CD14-positive monocyte (primary cell): ENCODE results near the gene CARS2. TPM values are rescaled to one million over a fixed set of nuclear protein-coding genes. Genes with fewer than 3 reads are reported as not detected.
"Not testable (repeated sequence)": the region's sequence is repeated elsewhere in the genome, so short reads cannot be mapped to it uniquely, and the experiment has no call there.

Experiments
- DNase-seq, 3 donors: peaks; one replicate each; pipeline ENCODE4 v3.0.0-alpha.2; 2011 to 2022
- H2AFZ ChIP-seq: 2 replicates; pipeline ENCODE4 v1.6.0; 2012; ENCODE audit warnings: mild to moderate bottlenecking, low read depth, low read length, inconsistent platforms; ENCODE audit not compliant: insufficient read depth, poor library complexity, severe bottlenecking
- H3K27ac ChIP-seq, 2 donors: 1 replicate in 1 of 2; 2 replicates in 1 of 2; pipeline ENCODE4 v1.5.1; 2012 to 2013; ENCODE audit warnings: low read length in 2 of 2, control low read depth in 1 of 2, inconsistent platforms in 1 of 2, low read depth in 1 of 2, mild to moderate bottlenecking in 1 of 2
- H3K27me3 ChIP-seq, 2 donors: one replicate each; pipeline versions ENCODE4 v1.6.0 to v1.6.1; 2011 to 2013; ENCODE audit warnings: low read length in 2 of 2; ENCODE audit not compliant: control insufficient read depth in 2 of 2, insufficient read depth in 2 of 2
- H3K36me3 ChIP-seq, 2 donors: replicated peaks in 1 of 2; 1 replicate in 1 of 2; 2 replicates in 1 of 2; pipeline versions ENCODE4 v1.5.1 to v1.6.1; 2012 to 2013; ENCODE audit warnings: low read length in 2 of 2, control low read depth in 1 of 2, inconsistent platforms in 1 of 2, mild to moderate bottlenecking in 1 of 2; ENCODE audit not compliant: insufficient read depth in 2 of 2, control insufficient read depth in 1 of 2
- H3K4me1 ChIP-seq, 2 donors: 1 replicate in 1 of 2; 2 replicates in 1 of 2; pipeline versions ENCODE4 v1.5.1 to v1.6.1; 2012 to 2013; ENCODE audit warnings: low read length in 2 of 2, control low read depth in 1 of 2, inconsistent platforms in 1 of 2, mild to moderate bottlenecking in 1 of 2, moderate library complexity in 1 of 2; ENCODE audit not compliant: insufficient read depth in 2 of 2, control insufficient read depth in 1 of 2
- H3K4me2 ChIP-seq: replicated peaks from 2 replicates; pipeline ENCODE3; 2012; ENCODE audit warnings: low read length, moderate library complexity, mild to moderate bottlenecking; ENCODE audit not compliant: poor library complexity, severe bottlenecking; ENCODE audit errors: extremely low read depth
- H3K4me3 ChIP-seq, 3 experiments: fragments of 200-600 bp in 1 of 3; sonication (generic) in 1 of 3; replicated peaks in 1 of 3; 1 replicate in 2 of 3; 2 replicates in 1 of 3; pipeline ENCODE4 v1.5.1; 2011 to 2013; ENCODE audit warnings: low read length in 3 of 3, mild to moderate bottlenecking in 3 of 3, control low read depth in 2 of 3, low read depth in 2 of 3, inconsistent platforms in 1 of 3, moderate library complexity in 1 of 3
- H3K79me2 ChIP-seq: 2 replicates; pipeline ENCODE4 v1.6.0; 2012; ENCODE audit warnings: mild to moderate bottlenecking, control low read depth, inconsistent platforms, low read length, moderate library complexity; ENCODE audit not compliant: insufficient read depth
- H3K9ac ChIP-seq: 2 replicates; pipeline ENCODE4 v1.6.0; 2017; ENCODE audit warnings: low read length, mild to moderate bottlenecking; ENCODE audit not compliant: insufficient read depth, poor library complexity, severe bottlenecking
- H3K9me3 ChIP-seq, 2 donors: replicated peaks in 1 of 2; 1 replicate in 1 of 2; 2 replicates in 1 of 2; pipeline versions ENCODE4 v1.5.1 to v1.6.1; 2012 to 2013; ENCODE audit warnings: low read length in 2 of 2, control low read depth in 1 of 2; ENCODE audit not compliant: control insufficient read depth in 1 of 2, insufficient read depth in 1 of 2
- H4K20me1 ChIP-seq: 2 replicates; pipeline ENCODE4 v1.6.0; 2012; ENCODE audit warnings: mild to moderate bottlenecking, low read length, control low read depth, moderate library complexity; ENCODE audit not compliant: insufficient read depth
- H3K27ac Mint-ChIP-seq, 7 donors: one replicate each; pipeline ENCODE4 v1.8.0; 2020; ENCODE audit warnings: mild to moderate bottlenecking in 7 of 7, mixed read lengths in 7 of 7, moderate library complexity in 6 of 7, inconsistent platforms in 2 of 7
- H3K27me3 Mint-ChIP-seq, 3 donors: one replicate each; pipeline ENCODE4 v1.8.0; 2021 to 2022; ENCODE audit warnings: low read depth in 3 of 3, mild to moderate bottlenecking in 3 of 3, mixed read lengths in 3 of 3, moderate library complexity in 3 of 3, inconsistent platforms in 1 of 3
- H3K36me3 Mint-ChIP-seq, 2 donors: one replicate each; pipeline ENCODE4 v1.8.0; 2020; ENCODE audit warnings: mixed read lengths in 2 of 2, inconsistent platforms in 1 of 2, mild to moderate bottlenecking in 1 of 2
- H3K4me1 Mint-ChIP-seq: one replicate; pipeline ENCODE4 v1.8.0; 2020; ENCODE audit warnings: mild to moderate bottlenecking, mixed read lengths
- H3K4me3 Mint-ChIP-seq, 2 donors: one replicate each; pipeline ENCODE4 v1.8.0; 2020; ENCODE audit warnings: mild to moderate bottlenecking in 2 of 2, mixed read lengths in 2 of 2, moderate library complexity in 1 of 2
- H3K9me3 Mint-ChIP-seq, 7 donors: one replicate each; pipeline ENCODE4 v1.8.0; 2020 to 2022; ENCODE audit warnings: mixed read lengths in 7 of 7, mild to moderate bottlenecking in 6 of 7, moderate library complexity in 6 of 7, inconsistent platforms in 2 of 7
- WGBS: methylation state at CpG from one replicate; pipeline ENCODE4 v1.1.5; 2013; ENCODE audit warnings: missing lambda C conversion rate; ENCODE audit not compliant: insufficient coverage; 5-methylcytosine and 5-hydroxymethylcytosine counted together
- intact Hi-C, 2 donors: fragments of 100-400 bp; cut with micrococcal nuclease; formaldehyde crosslinking; loops; one replicate each; pipeline versions ENCODE4 v1.15.0 to v1.15.1; 2023
- polyA plus RNA-seq, 3 donors: library from polyadenylated mRNA; depleted of rRNA in 1 of 3; unstranded in 2 of 3; stranded (reverse) in 1 of 3; fragments of 300-500 nt in 2 of 3; fragments of >200 nt in 1 of 3; fragmentation: Illumina TruSeq in 2 of 3; gene quantifications; 1 replicate in 2 of 3; 2 replicates in 1 of 3; pipeline ENCODE4 v1.2.3, GENCODE V29; 2012 to 2021
- TF ChIP-seq, protein P1 (sequence below): fragments of 200-600 bp; IDR thresholded peaks from one replicate; pipeline ENCODE4 v1.8.0; 2022; ENCODE audit warnings: antibody characterized with exemption, mild to moderate bottlenecking

Gene CARS2
- polyA plus RNA-seq, 3 donors, result 130 to 305 (median 227) TPM

DNA sequence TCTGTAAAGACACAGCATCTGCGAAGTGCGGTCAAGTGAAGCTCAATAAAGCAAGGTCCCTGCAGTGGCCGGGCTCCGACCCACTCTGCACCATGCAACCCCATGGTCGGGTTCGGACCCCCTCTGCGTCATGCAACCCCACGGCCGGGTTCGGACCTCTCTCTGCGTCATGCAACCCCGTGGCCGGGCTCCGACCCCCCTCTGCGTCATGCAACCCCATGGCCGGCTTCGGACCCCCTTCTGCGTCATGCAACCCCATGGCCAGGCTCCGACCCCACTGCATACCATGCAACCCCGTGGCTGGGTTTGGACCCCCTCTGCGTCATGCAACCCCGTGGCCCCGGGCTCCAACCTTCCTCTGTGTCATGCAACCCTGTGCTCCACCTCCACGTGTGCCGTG, 43.8 kb downstream of the CARS2 start:
- intact Hi-C loops, result loop anchor here (5.0 to 10.0 kb wide), 3 partner anchors 35 to 253 kb away; partner anchors contain the start of gene ANKRD10 (in 1 of the 2)
- Histone ChIP-seq H3K4me3 (peak overlapping the region in 1 of 3 experiments; percentile 6), H3K27ac (peak overlapping the region in 1 of 2 donors; percentile 50), H3K36me3 (peaks cover 19 to 21% of the 10 kb centered on the region in 2 donors), H3K27me3 (no peaks in the 10 kb centered on the region), H3K4me2 (no peak overlapping the region), H3K9ac (no peak overlapping the region), H4K20me1 (no peaks in the 10 kb centered on the region), H3K4me1 (peaks cover 92 to 95% of the 10 kb centered on the region in 2 donors), H3K79me2 (peaks cover 71% of the 10 kb centered on the region), H3K9me3 (no peaks in the 10 kb centered on the region), H2AFZ (no peak overlapping the region)
- Mint-ChIP-seq H3K36me3 (peaks cover 36 to 45% of the 10 kb centered on the region in 2 donors), H3K4me1 (peaks cover 90% of the 10 kb centered on the region), H3K27me3 (no peaks in the 10 kb centered on the region), H3K9me3 (peaks cover 0 to 4% (median 0%) of the 10 kb centered on the region in 7 donors), H3K4me3 (no peak overlapping the region), H3K27ac (peak overlapping the region in 2 of 7 donors; percentile 23 to 98)
- no peak for DNase-seq
- 95% methylated on average over 23 of the region's 25 CpGs for WGBS
- TF ChIP-seq, protein P1, sequence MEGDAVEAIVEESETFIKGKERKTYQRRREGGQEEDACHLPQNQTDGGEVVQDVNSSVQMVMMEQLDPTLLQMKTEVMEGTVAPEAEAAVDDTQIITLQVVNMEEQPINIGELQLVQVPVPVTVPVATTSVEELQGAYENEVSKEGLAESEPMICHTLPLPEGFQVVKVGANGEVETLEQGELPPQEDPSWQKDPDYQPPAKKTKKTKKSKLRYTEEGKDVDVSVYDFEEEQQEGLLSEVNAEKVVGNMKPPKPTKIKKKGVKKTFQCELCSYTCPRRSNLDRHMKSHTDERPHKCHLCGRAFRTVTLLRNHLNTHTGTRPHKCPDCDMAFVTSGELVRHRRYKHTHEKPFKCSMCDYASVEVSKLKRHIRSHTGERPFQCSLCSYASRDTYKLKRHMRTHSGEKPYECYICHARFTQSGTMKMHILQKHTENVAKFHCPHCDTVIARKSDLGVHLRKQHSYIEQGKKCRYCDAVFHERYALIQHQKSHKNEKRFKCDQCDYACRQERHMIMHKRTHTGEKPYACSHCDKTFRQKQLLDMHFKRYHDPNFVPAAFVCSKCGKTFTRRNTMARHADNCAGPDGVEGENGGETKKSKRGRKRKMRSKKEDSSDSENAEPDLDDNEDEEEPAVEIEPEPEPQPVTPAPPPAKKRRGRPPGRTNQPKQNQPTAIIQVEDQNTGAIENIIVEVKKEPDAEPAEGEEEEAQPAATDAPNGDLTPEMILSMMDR, result no peak

GRCh38 chr13:110661256-110661655, 44.7 kb downstream of the CARS2 start:
- Histone ChIP-seq H3K79me2 (peaks cover 79% of the 10 kb centered on the region), H4K20me1 (no peaks in the 10 kb centered on the region), H3K27me3 (no peaks in the 10 kb centered on the region), H3K4me3 (peak overlapping the region in 1 of 3 experiments; percentile 6), H3K4me2 (no peak overlapping the region), H2AFZ (no peak overlapping the region), H3K4me1 (peaks cover 87 to 95% of the 10 kb centered on the region in 2 donors), H3K9ac (no peak overlapping the region), H3K9me3 (no peaks in the 10 kb centered on the region), H3K36me3 (peaks cover 19 to 21% of the 10 kb centered on the region in 2 donors), H3K27ac (peak overlapping the region in 1 of 2 donors; percentile 50)
- peaks cover 87% of the 10 kb centered on the region for H3K4me1 Mint-ChIP-seq
- no peaks in the 10 kb centered on the region for H3K27me3 Mint-ChIP-seq
- WGBS, result 100% methylated on average over 1 of the region's 3 CpGs
- H3K27ac Mint-ChIP-seq, result no peak overlapping the region
- H3K9me3 Mint-ChIP-seq, result peaks cover 0 to 4% (median 0%) of the 10 kb centered on the region in 7 donors
- TF ChIP-seq, protein P1, result no peak
- DNase-seq, result no peak
- intact Hi-C loops, result loop anchor here (5.0 to 10.0 kb wide), 3 partner anchors 36 to 254 kb away; partner anchors contain the start of gene ANKRD10 (in 1 of the 2)
- H3K4me3 Mint-ChIP-seq, result no peak overlapping the region
- peaks cover 36 to 47% of the 10 kb centered on the region in 2 donors for H3K36me3 Mint-ChIP-seq

GRCh38 chr13:110658218-110658911, 47.6 kb downstream of the CARS2 start:
- peaks cover 71% of the 10 kb centered on the region for H3K4me1 Mint-ChIP-seq
- intact Hi-C loops, result loop anchor here (5.0 kb wide), 1 partner anchor 54 kb away; the partner anchor contains the start of gene ING1 (in 2 of the 2)
- H3K9ac ChIP-seq, H3K27me3 ChIP-seq, H3K9me3 Mint-ChIP-seq, H3K27me3 Mint-ChIP-seq, H3K9me3 ChIP-seq, H4K20me1 ChIP-seq: not testable (repeated sequence)
- peak overlapping the region; percentile 89 to 96 (median 95) for H3K27ac Mint-ChIP-seq
- H3K4me1 ChIP-seq, result peaks cover 60 to 66% of the 10 kb centered on the region in 2 donors
- H2AFZ ChIP-seq, result peak overlapping the region; percentile 25
- peak overlapping the region; percentile 73 for H3K4me2 ChIP-seq
- peaks cover 49 to 65% of the 10 kb centered on the region in 2 donors for H3K36me3 Mint-ChIP-seq
- no CpG with 5 or more reads among the region's 6 CpGs for WGBS
- H3K36me3 ChIP-seq, result peaks cover 37 to 43% of the 10 kb centered on the region in 2 donors
- peak overlapping the region; percentile 8 to 64 (median 20) for H3K4me3 ChIP-seq
- H3K27ac ChIP-seq, result peak overlapping the region; percentile 89 to 92
- H3K79me2 ChIP-seq, result peaks cover 92% of the 10 kb centered on the region
- peak overlapping the region; percentile 50 to 76 for H3K4me3 Mint-ChIP-seq
- peak; percentile 83 to 90 (median 89) for DNase-seq
